GM12875 (cell line): ENCODE data around the gene POLR3G.

Experiments
- H3K4me3 ChIP-seq: one replicate; pipeline ENCODE4 v1.5.1; 2011; ENCODE audit warnings: low read depth, low read length, control low read depth
- CTCF ChIP-seq: IDR thresholded peaks from 2 replicates; pipeline ENCODE4 v1.5.1; 2011; ENCODE audit warnings: low read depth, mild to moderate bottlenecking, control low read depth, inconsistent platforms, low read length, moderate library complexity, borderline replicate concordance; ENCODE audit not compliant: insufficient read depth

POLR3G gene

GRCh38 chr5:90528601-90529193, 54.0 kb downstream of the POLR3G start:
- TF ChIP-seq CTCF = no peak
- H3K4me3 ChIP-seq = peak overlapping the region; percentile 62

GRCh38 chr5:90529194-90529938, 54.7 kb downstream of the POLR3G start, which contains the start of gene LYSMD3:
Gene LYSMD3, minus strand, starts transcription at chr5:90529584. Its CDS starts 4,295 bp downstream, at chr5:90525289.
- peak within 1 kb of the TSS; percentile 62 for H3K4me3 ChIP-seq
- no peak for TF ChIP-seq CTCF

GRCh38 chr5:90529939-90530677, 55.4 kb downstream of the POLR3G start:
- peak; percentile 52; the same call in 1 of the 2 replicates for TF ChIP-seq CTCF
- H3K4me3 ChIP-seq = peak overlapping the region; percentile 62

- no peak for TF ChIP-seq CTCF
- no peak overlapping the region for H3K4me3 ChIP-seq
Observed at GRCh38 chr5:90530736-90531487, 56.2 kb downstream of the POLR3G start.

GRCh38 chr5:90533794-90534193, 59.1 kb downstream of the POLR3G start:
- H3K4me3 ChIP-seq = no peak overlapping the region
- TF ChIP-seq CTCF = no peak

GRCh38 chr5:90534922-90535321, 60.3 kb downstream of the POLR3G start:
- no peak overlapping the region for H3K4me3 ChIP-seq
- TF ChIP-seq CTCF = no peak
